NCI-H446 treated with DMSO at 0.1 percent for 48 hours (cell line): ENCODE results near the gene FBXL17.

Experiments used
- DNase-seq: peaks from one replicate; lab custom pipeline; 2025; lab: John Stamatoyannopoulos, UW

FBXL17 gene

GRCh38 chr5:108373426-108373825, 8.5 kb downstream of the FBXL17 start:
- no peak for DNase-seq

GRCh38 chr5:108372369-108372768, 9.5 kb downstream of the FBXL17 start:
- no peak for DNase-seq

- DNase-seq = no peak
Observed at GRCh38 chr5:108371263-108371662, 10.6 kb downstream of the FBXL17 start.

GRCh38 chr5:108369167-108369566, 12.7 kb downstream of the FBXL17 start:
- DNase-seq = no peak

- no peak for DNase-seq
Observed at GRCh38 chr5:108367679-108368334, 14.1 kb downstream of the FBXL17 start.

- DNase-seq = no peak
Observed at GRCh38 chr5:108366500-108366899, 15.4 kb downstream of the FBXL17 start.

DNA sequence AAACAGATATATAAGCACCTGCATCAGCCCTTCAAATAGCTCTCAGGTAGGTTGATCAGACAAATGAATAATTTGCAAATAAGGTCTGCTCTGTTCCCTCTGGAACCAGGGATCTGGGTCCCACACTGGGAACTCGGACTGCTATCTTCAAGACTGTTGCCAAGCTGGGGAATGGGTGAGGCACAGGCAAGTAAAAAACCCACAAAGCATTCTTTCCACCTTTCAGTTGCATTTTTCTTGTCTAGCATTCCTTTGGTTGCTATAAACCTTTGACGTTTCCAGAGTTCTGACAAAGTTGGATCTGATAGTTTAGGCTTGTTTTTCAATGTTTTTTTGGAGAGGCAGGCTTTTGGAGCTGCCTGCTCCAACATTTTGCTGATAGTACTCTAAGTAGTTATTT, 20.1 kb downstream of the FBXL17 start:
- DNase-seq = no peak

DNA sequence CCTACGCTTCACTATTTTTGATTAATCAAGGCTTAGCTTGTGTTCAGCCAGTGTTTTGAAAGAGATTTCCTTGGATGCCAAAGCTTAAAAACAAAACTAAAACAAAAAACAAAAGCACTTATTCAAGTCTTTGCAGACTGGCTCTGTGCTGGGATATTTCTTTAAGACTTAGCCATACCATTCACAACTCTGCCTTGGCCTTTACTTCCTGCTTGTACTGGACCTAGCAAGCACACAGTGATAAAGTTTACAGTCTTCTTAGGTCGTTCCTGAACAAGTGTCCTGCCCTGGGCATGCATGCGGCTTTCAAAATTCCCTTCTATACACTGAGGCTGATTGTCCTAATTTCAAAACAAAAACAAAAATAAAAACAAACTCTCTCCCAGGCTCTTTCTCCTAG, 20.7 kb downstream of the FBXL17 start:
- DNase-seq = no peak

DNA sequence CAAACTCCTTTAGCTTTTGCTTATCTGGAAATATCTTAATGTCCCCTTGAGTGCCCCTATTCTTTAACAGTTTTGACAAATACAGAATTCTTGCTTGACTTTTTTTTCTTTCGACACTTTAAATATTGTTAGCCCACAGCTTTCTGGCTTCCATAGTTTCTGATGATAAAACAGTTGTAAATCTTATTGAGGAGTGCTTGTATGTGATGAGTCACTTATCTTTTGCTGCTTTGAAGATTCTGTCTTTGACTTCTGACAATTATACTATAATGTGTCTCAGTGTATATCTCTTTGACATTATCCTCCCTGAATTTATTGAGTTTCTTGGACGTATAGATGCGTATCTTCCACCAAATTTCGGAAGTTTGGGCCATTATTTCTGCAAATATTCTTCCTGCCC, 21.6 kb downstream of the FBXL17 start:
- DNase-seq = no peak

- DNase-seq = no peak
Observed at GRCh38 chr5:108356286-108356685, 25.6 kb downstream of the FBXL17 start.

DNA sequence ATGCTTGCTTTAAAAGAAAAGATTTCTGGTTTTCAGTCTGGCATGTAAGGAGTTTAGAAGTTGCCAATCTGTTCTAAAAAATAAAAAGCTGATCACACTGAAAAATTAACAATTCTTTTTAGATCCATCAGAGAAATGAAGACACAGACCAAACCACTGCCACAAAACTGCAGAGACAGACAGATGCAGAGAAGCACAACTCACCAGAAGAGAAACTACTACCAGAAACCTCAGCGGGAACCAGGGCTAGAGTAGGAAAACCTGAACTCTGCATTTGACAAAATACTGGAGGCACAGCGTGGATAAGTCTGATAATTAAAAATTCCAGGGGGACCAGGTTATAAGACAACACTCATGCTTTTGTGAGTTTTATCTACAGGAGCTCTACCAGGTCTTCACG, 28.8 kb downstream of the FBXL17 start:
- DNase-seq = no peak

DNA sequence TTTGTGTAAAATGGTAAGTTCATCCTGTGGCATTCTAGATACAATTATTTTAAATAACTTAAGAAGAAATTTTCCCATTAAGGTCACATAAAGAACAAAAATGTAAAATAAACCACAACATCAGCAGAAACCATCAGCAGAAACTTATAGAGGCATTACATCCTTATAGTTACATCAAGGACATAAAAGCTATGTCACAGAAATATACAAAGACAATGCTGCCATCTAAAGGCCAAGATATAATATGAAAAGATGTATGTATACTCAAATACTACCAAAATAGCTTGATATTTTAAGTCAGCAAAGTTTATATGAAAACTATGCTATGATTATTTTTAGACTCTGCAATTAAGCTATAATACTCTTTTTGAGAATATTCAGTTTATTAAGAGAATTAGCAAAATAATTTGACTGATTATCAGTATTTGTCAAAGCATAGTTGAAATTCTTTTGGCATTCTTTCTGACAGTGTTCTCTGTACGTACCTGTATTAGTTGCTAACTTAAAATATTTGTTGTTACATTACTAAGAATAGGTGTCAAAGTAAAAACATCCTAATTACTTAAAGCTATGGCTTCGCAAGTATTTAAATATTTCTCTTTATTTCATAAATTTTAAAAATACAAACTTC, 36.2 kb downstream of the FBXL17 start:
- DNase-seq = peak; percentile 51

DNA sequence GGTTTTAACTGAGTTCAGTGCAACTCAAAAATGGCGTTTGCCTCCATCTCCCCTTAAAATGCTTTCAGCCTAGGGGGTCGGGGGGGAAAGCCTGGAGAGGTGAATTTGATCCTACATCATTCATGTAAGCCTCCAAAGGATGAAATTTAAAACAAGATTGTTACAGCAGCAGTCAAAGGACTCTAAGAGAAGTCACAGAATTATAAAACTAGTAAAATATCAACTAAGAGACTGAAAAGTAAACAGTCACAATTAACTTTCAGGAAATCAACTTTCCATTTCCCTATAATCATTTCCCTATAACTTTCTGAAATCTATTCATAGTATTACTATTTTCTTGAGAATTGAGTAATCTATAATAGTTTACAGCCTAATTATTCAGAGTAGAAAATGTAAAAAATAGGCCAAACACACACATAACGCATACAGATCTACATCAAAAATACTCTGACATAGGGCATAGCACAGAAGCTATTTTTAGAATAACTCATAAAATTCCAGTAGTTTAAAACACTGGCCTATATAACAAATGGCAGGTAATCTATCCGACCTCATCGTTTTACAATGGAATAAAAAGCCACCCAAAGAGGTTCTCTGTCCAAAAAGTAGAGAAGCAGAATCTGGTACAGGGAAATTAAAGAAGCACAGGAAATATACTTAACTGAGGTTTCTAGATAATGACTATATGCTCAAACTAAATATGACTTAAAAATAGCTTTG, 37.6 kb downstream of the FBXL17 start:
- DNase-seq = no peak

GRCh38 chr5:108341866-108342265, 40.0 kb downstream of the FBXL17 start:
- no peak for DNase-seq

- no peak for DNase-seq
Observed at GRCh38 chr5:108340131-108340530, 41.8 kb downstream of the FBXL17 start.

DNA sequence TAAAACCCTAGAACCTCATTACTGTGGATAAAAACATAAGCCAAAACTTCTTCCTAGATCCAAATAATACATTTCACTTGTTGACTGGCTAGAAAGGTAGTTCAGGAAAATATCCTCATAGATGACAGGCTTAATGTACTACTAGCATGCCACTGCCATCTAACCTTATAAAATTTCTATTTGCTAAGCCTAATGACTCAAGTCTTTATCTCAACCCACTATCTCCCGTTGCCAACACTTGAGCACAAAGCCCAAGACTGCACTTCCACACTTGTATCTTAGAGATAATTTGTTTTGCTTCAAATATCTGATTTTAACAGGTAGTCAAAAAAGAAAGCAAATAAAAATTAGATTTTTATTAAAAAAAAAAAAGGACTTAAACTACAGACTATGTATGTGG, 42.7 kb downstream of the FBXL17 start:
- DNase-seq = no peak

GRCh38 chr5:108334225-108334624, 47.7 kb downstream of the FBXL17 start:
- no peak for DNase-seq

- DNase-seq = no peak
Observed at GRCh38 chr5:108326982-108327381, 54.9 kb downstream of the FBXL17 start.

DNA sequence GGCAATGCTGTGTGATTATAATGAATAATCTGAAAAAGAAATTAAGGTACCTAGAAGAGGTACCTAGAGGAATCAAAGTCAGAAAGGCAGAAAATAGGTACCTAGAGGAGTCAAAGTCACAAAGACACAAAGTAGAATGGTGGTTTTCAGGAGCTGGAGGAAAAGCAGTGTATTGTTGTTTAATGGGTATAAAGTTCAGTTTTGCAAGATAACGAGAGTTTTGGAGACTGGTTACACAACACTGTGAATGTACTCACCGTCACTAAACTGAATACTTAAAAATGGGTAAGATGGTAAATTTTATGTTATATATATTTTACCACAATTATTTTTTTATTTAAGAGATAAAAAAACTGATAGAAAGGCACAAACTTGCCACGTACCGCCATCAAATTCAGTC, 57.0 kb downstream of the FBXL17 start:
- DNase-seq = no peak

- no peak for DNase-seq
Observed at GRCh38 chr5:108321341-108321740, 60.6 kb downstream of the FBXL17 start.

GRCh38 chr5:108320231-108320630, 61.7 kb downstream of the FBXL17 start:
- DNase-seq = peak; percentile 46

DNA sequence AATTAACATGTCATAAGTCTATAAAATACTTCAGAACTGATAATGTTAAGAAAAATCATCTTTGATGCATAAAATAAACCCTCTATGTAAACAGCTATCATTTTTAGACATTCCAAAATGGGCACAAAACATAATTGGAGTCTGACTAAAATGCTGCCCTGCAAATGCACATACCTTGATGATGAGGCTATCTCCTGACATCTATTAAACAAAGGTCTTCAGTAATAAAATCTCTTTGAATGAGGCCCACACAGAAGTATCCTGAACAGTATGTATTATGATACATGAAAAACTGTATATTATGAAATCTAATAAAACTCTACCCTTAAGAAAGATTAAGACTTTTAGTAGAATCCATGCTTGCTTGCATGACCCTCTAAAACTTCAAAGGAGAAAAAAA, 66.1 kb downstream of the FBXL17 start:
- peak; percentile 17 for DNase-seq

- no peak for DNase-seq
Observed at GRCh38 chr5:108312258-108312657, 69.6 kb downstream of the FBXL17 start.
